HEK293T (cell line): ENCODE measurements around the gene FNBP1L.

Source experiments
- ARNT ChIP-seq: fragments of 450-650 bp; IDR thresholded peaks from 2 replicates; pipeline ENCODE4 v1.6.1; 2017; ENCODE audit warnings: mild to moderate bottlenecking
- BHLHE40 ChIP-seq: fragments of 450-650 bp; IDR thresholded peaks from 2 replicates; pipeline ENCODE4 v1.6.1; 2016; ENCODE audit warnings: mild to moderate bottlenecking, moderate library complexity, borderline replicate concordance
- ELF4 ChIP-seq: fragments of 450-650 bp; IDR thresholded peaks from 2 replicates; pipeline ENCODE4 v1.6.1; 2017; ENCODE audit warnings: antibody characterized with exemption
- FOXA1 ChIP-seq: fragments of 450-650 bp; IDR thresholded peaks from 2 replicates; pipeline ENCODE4 v1.6.1; 2016; ENCODE audit warnings: mild to moderate bottlenecking
- FOXK2 ChIP-seq: fragments of 450-650 bp; IDR thresholded peaks from 2 replicates; pipeline ENCODE4 v1.6.1; 2016; ENCODE audit warnings: mild to moderate bottlenecking
- L3MBTL2 ChIP-seq: fragments of 450-650 bp; conservative IDR thresholded peaks from 2 replicates; pipeline ENCODE4 v1.6.1; 2016; ENCODE audit warnings: mild to moderate bottlenecking
- NFRKB ChIP-seq: fragments of 450-650 bp; IDR thresholded peaks from 2 replicates; pipeline ENCODE4 v1.6.1; 2016; ENCODE audit warnings: mild to moderate bottlenecking, moderate library complexity
- SP1 ChIP-seq: fragments of 450-650 bp; IDR thresholded peaks from 2 replicates; pipeline ENCODE4 v1.6.1; 2017

- TF ChIP-seq L3MBTL2 (no peak), SP1 (no peak), FOXA1 (no peak), ARNT (no peak), NFRKB (no peak), BHLHE40 (no peak), FOXK2 (no peak), ELF4 (no peak)
These were observed 111.8 kb downstream of the FNBP1L start for GRCh38 chr1:93559695-93560094.
